ENCODE measurements around the gene RNF166.

- TF ChIP-seq SUZ12 (IDR thresholded peaks at IDR 0.05; ENCODE audit: extremely low read depth, insufficient read depth, insufficient read length) (no peak), YY1 (IDR thresholded peaks at IDR 0.05; ENCODE audit: insufficient read depth, insufficient read length) (no peak)
Observed at GRCh38 chr16:88700636-88701482, 5.3 kb downstream of the RNF166 start.
